Naive thymus-derived CD4-positive, alpha-beta T cell (primary cell): ENCODE measurements around the gene PTPN5. TPM values are rescaled to one million over a fixed set of nuclear protein-coding genes. Genes with fewer than 3 reads are reported as not detected.
"Not testable (repeated sequence)": the region's sequence is repeated elsewhere in the genome, so short reads cannot be mapped to it uniquely, and the experiment has no call there.

Source experiments
- ATAC-seq: fragments of 150-1000 bp; cut with Tn5 transposase; 2 replicates; pipeline ENCODE4 v1.10.0; 2021; ENCODE audit warnings: mild to moderate bottlenecking, moderate library complexity
- CTCF ChIA-PET: fragments of 350-600 bp; sonication (Branson Sonifier 250); formaldehyde crosslinking; loops from one replicate; lab custom pipeline; 2021; ENCODE audit warnings: antibody characterized with exemption; lab: Charles Lee
- POLR2A ChIA-PET: fragments of 350-600 bp; sonication (Branson Sonifier 250); formaldehyde crosslinking; loops from one replicate; lab custom pipeline; 2021; ENCODE audit warnings: antibody characterized with exemption, inconsistent platforms; lab: Charles Lee
- DNase-seq, 9 donors: peaks; one replicate each; pipeline versions ENCODE4 v3.0.0 to v3.0.0-alpha.2; 2020 to 2022; ENCODE audit warnings: mixed read lengths in 1 of 9
- H3K27ac ChIP-seq: one replicate; pipeline ENCODE4 v1.7.0; 2013; ENCODE audit warnings: mild to moderate bottlenecking, low read depth, low read length, moderate library complexity
- H3K27me3 ChIP-seq, 2 donors: one replicate each; pipeline ENCODE4 v1.7.0; 2013; ENCODE audit warnings: low read length in 2 of 2, mild to moderate bottlenecking in 2 of 2, moderate library complexity in 2 of 2; ENCODE audit not compliant: control insufficient read depth in 2 of 2, insufficient read depth in 2 of 2
- H3K36me3 ChIP-seq, 3 experiments: 1 replicate in 2 of 3; 2 replicates in 1 of 3; pipeline ENCODE4 v1.7.0; 2013; ENCODE audit warnings: low read length in 3 of 3, mild to moderate bottlenecking in 3 of 3, moderate library complexity in 1 of 3; ENCODE audit not compliant: insufficient read depth in 3 of 3, control insufficient read depth in 2 of 3
- H3K4me1 ChIP-seq, 2 donors: one replicate each; pipeline ENCODE4 v1.7.0; 2013; ENCODE audit warnings: low read length in 2 of 2, mild to moderate bottlenecking in 2 of 2, moderate library complexity in 1 of 2; ENCODE audit not compliant: control insufficient read depth in 2 of 2, insufficient read depth in 2 of 2
- H3K4me3 ChIP-seq: 2 replicates; pipeline ENCODE4 v1.7.0; 2013; ENCODE audit warnings: mild to moderate bottlenecking, low read length
- H3K9me3 ChIP-seq, 3 experiments: 1 replicate in 2 of 3; 2 replicates in 1 of 3; pipeline ENCODE4 v1.7.0; 2013; ENCODE audit warnings: low read length in 3 of 3; ENCODE audit not compliant: control insufficient read depth in 2 of 3
- H3K27ac Mint-ChIP-seq, 9 donors: one replicate each; pipeline ENCODE4 v1.8.0; 2020 to 2022; ENCODE audit warnings: mixed read lengths in 9 of 9, mild to moderate bottlenecking in 8 of 9, moderate library complexity in 5 of 9, inconsistent platforms in 2 of 9
- H3K27me3 Mint-ChIP-seq, 5 donors: one replicate each; pipeline ENCODE4 v1.8.0; 2021 to 2022; ENCODE audit warnings: mixed read lengths in 5 of 5, mild to moderate bottlenecking in 1 of 5
- H3K36me3 Mint-ChIP-seq, 5 donors: one replicate each; pipeline ENCODE4 v1.8.0; 2020 to 2022; ENCODE audit warnings: mixed read lengths in 5 of 5, mild to moderate bottlenecking in 3 of 5, inconsistent platforms in 1 of 5
- H3K4me1 Mint-ChIP-seq, 7 donors: one replicate each; pipeline ENCODE4 v1.8.0; 2020 to 2022; ENCODE audit warnings: mixed read lengths in 7 of 7, mild to moderate bottlenecking in 3 of 7, inconsistent platforms in 1 of 7
- H3K4me3 Mint-ChIP-seq, 10 donors: one replicate each; pipeline ENCODE4 v1.8.0; 2020 to 2022; ENCODE audit warnings: mild to moderate bottlenecking in 10 of 10, mixed read lengths in 10 of 10, moderate library complexity in 6 of 10, inconsistent platforms in 2 of 10
- H3K9me3 Mint-ChIP-seq, 11 donors: one replicate each; pipeline ENCODE4 v1.8.0; 2020 to 2022; ENCODE audit warnings: mixed read lengths in 11 of 11, mild to moderate bottlenecking in 4 of 11, inconsistent platforms in 1 of 11, moderate library complexity in 1 of 11
- intact Hi-C, 2 donors: fragments of 100-400 bp; cut with micrococcal nuclease; formaldehyde crosslinking; loops; one replicate each; pipeline ENCODE4 v1.15.1; 2023
- polyA plus RNA-seq, 2 donors: library from polyadenylated mRNA; unstranded; fragments of 300-500 nt; fragmentation: Illumina TruSeq; gene quantifications; one replicate each; pipeline ENCODE4 v1.2.3, GENCODE V29; 2021
- total RNA-seq, 6 experiments: library from RNA in 5 of 6; stranded (reverse) in 5 of 6; gene quantifications; 1 replicate in 5 of 6; 2 replicates in 1 of 6; pipeline ENCODE4 v1.2.3 and lab custom pipeline; 2021 to 2026

The PTPN5 gene
- not detected for total RNA-seq
- not detected for polyA plus RNA-seq
- not detected for total RNA-seq (lab: John Stamatoyannopoulos, UW)

- Histone ChIP-seq H3K27me3 (no peaks in the 10 kb centered on the region), H3K9me3 (no peaks in the 10 kb centered on the region), H3K4me1 (no peaks in the 10 kb centered on the region), H3K4me3 (no peak within 1 kb of the TSS), H3K27ac (no peak within 1 kb of the TSS), H3K36me3 (no peaks in the 10 kb centered on the region)
- H3K27ac Mint-ChIP-seq = no peak within 1 kb of the TSS
- peak within 1 kb of the TSS in 6 of 10 donors; percentile 9 to 69 (median 36) for H3K4me3 Mint-ChIP-seq
- ChIA-PET CTCF (no interaction called here), POLR2A (no interaction called here)
- H3K36me3 Mint-ChIP-seq = no peaks in the 10 kb centered on the region
- H3K9me3 Mint-ChIP-seq = peaks cover 0 to 1% (median 0%) of the 10 kb centered on the region in 11 donors
- no peak for ATAC-seq
- peaks cover 0 to 8% (median 5%) of the 10 kb centered on the region in 7 donors for H3K4me1 Mint-ChIP-seq
- intact Hi-C loops = no loop called here
- DNase-seq = no peak
- peaks cover 33 to 73% (median 60%) of the 10 kb centered on the region in 5 donors for H3K27me3 Mint-ChIP-seq
Observed at GRCh38 chr11:18791207-18791968, at the start of gene PTPN5. Gene PTPN5, minus strand, starts transcription at chr11:18791798. Its CDS starts 19,840 bp downstream, at chr11:18771958.

GRCh38 chr11:18836417-18836816 is 44.8 kb upstream of the PTPN5 start:
- no peaks in the 10 kb centered on the region for H3K4me1 ChIP-seq
- H3K9me3 ChIP-seq = no peaks in the 10 kb centered on the region
- Mint-ChIP-seq H3K27ac (no peak overlapping the region), H3K9me3 (peaks cover 5 to 47% (median 22%) of the 10 kb centered on the region in 11 donors), H3K27me3 (peaks cover 14 to 75% (median 61%) of the 10 kb centered on the region in 5 donors), H3K4me3 (no peak overlapping the region), H3K36me3 (peaks cover 0 to 18% (median 5%) of the 10 kb centered on the region in 5 donors), H3K4me1 (no peaks in the 10 kb centered on the region)
- H3K36me3 ChIP-seq = no peaks in the 10 kb centered on the region
- POLR2A ChIA-PET = no interaction called here
- H3K27me3 ChIP-seq = no peaks in the 10 kb centered on the region
- H3K27ac ChIP-seq = no peak overlapping the region
- H3K4me3 ChIP-seq = no peak overlapping the region
- ATAC-seq (no peak), DNase-seq (no peak)
- intact Hi-C loops = no loop called here
- CTCF ChIA-PET = no interaction called here

GRCh38 chr11:18834754-18835466 is 43.3 kb upstream of the PTPN5 start:
- Histone ChIP-seq H3K27me3 (no peaks in the 10 kb centered on the region), H3K36me3 (no peaks in the 10 kb centered on the region), H3K9me3 (no peaks in the 10 kb centered on the region), H3K4me1 (no peaks in the 10 kb centered on the region), H3K27ac (no peak overlapping the region), H3K4me3 (no peak overlapping the region)
- DNase-seq (no peak), ATAC-seq (no peak)
- intact Hi-C loops = no loop called here
- peaks cover 2 to 50% (median 22%) of the 10 kb centered on the region in 11 donors for H3K9me3 Mint-ChIP-seq
- H3K4me1 Mint-ChIP-seq = no peaks in the 10 kb centered on the region
- peaks cover 0 to 12% (median 0%) of the 10 kb centered on the region in 5 donors for H3K36me3 Mint-ChIP-seq
- H3K27ac Mint-ChIP-seq = no peak overlapping the region
- no peak overlapping the region for H3K4me3 Mint-ChIP-seq
- ChIA-PET CTCF (no interaction called here), POLR2A (no interaction called here)
- H3K27me3 Mint-ChIP-seq = peaks cover 26 to 74% (median 59%) of the 10 kb centered on the region in 5 donors

GRCh38 chr11:18820160-18820559 is 28.6 kb upstream of the PTPN5 start:
- POLR2A ChIA-PET, H3K9me3 ChIP-seq, H3K9me3 Mint-ChIP-seq, intact Hi-C loops, H3K36me3 ChIP-seq, ATAC-seq, CTCF ChIA-PET, H3K4me3 ChIP-seq, DNase-seq, H3K27me3 ChIP-seq, H3K4me1 ChIP-seq, H3K36me3 Mint-ChIP-seq, H3K4me1 Mint-ChIP-seq, H3K27ac Mint-ChIP-seq, H3K4me3 Mint-ChIP-seq, H3K27ac ChIP-seq: not testable (repeated sequence)
- peaks cover 19 to 26% (median 23%) of the 10 kb centered on the region in 5 donors for H3K27me3 Mint-ChIP-seq

- H3K27ac Mint-ChIP-seq = no peak overlapping the region
- H3K36me3 Mint-ChIP-seq = no peaks in the 10 kb centered on the region
- intact Hi-C loops = no loop called here
- H3K4me3 Mint-ChIP-seq = no peak overlapping the region
- DNase-seq (no peak), ATAC-seq (no peak)
- Histone ChIP-seq H3K36me3 (no peaks in the 10 kb centered on the region), H3K4me3 (no peak overlapping the region), H3K27ac (no peak overlapping the region), H3K9me3 (no peaks in the 10 kb centered on the region), H3K4me1 (no peaks in the 10 kb centered on the region), H3K27me3 (no peaks in the 10 kb centered on the region)
- peaks cover 0 to 5% (median 2%) of the 10 kb centered on the region in 7 donors for H3K4me1 Mint-ChIP-seq
- peaks cover 6 to 54% (median 15%) of the 10 kb centered on the region in 5 donors for H3K27me3 Mint-ChIP-seq
- ChIA-PET POLR2A (no interaction called here), CTCF (no interaction called here)
- no peaks in the 10 kb centered on the region for H3K9me3 Mint-ChIP-seq
Observed at GRCh38 chr11:18804199-18804999, 12.8 kb upstream of the PTPN5 start.
